Lung (tissue), 12 donors: ENCODE data around the gene MLN. TPM values are rescaled to one million over a fixed set of nuclear protein-coding genes. Genes with fewer than 3 reads are reported as not detected.

ENCODE experiments used
- ATAC-seq: fragments of 200-7000 bp; cut with Tn5 transposase; one replicate; pipeline ENCODE4 v1.9.1; 2020; ENCODE audit warnings: moderate number of reproducible peaks; ENCODE audit not compliant: insufficient read depth, low FRiP score
- DNase-seq, 3 donors: peaks; one replicate each; pipeline ENCODE4 v3.0.0-alpha.2; 2013 to 2017
- H3K27ac ChIP-seq, 2 donors: one replicate each; pipeline ENCODE4 v1.5.1; 2013; ENCODE audit warnings: mild to moderate bottlenecking in 2 of 2, moderate library complexity in 2 of 2, control low read depth in 1 of 2, inconsistent platforms in 1 of 2, low read depth in 1 of 2, low read length in 1 of 2
- H3K27me3 ChIP-seq, 3 donors: one replicate each; pipeline ENCODE4 v1.5.1; 2013; ENCODE audit warnings: low read length in 2 of 3; ENCODE audit not compliant: control insufficient read depth in 3 of 3, insufficient read depth in 3 of 3
- H3K36me3 ChIP-seq, 4 donors: one replicate each; pipeline ENCODE4 v1.5.1; 2013; ENCODE audit warnings: low read length in 4 of 4, mild to moderate bottlenecking in 1 of 4, moderate library complexity in 1 of 4; ENCODE audit not compliant: control insufficient read depth in 4 of 4, insufficient read depth in 4 of 4
- H3K4me1 ChIP-seq, 5 donors: one replicate each; pipeline ENCODE4 v1.5.1; 2013; ENCODE audit warnings: low read length in 5 of 5, mild to moderate bottlenecking in 2 of 5, moderate library complexity in 1 of 5; ENCODE audit not compliant: control insufficient read depth in 5 of 5, insufficient read depth in 5 of 5
- H3K4me3 ChIP-seq: one replicate; pipeline ENCODE4 v1.5.1; 2013; ENCODE audit warnings: mild to moderate bottlenecking, control low read depth, moderate library complexity
- H3K9ac ChIP-seq, 2 donors: one replicate each; pipeline ENCODE4 v1.5.1; 2013; ENCODE audit warnings: low read length in 2 of 2, control low read depth in 1 of 2; ENCODE audit not compliant: insufficient read depth in 1 of 2
- H3K9me3 ChIP-seq, 4 donors: one replicate each; pipeline ENCODE4 v1.5.1; 2013; ENCODE audit warnings: low read length in 3 of 4, mild to moderate bottlenecking in 1 of 4, moderate library complexity in 1 of 4; ENCODE audit not compliant: control insufficient read depth in 4 of 4, insufficient read depth in 3 of 4
- CTCF ChIP-seq: IDR thresholded peaks from 2 replicates; pipeline ENCODE4 v1.5.1; 2012; ENCODE audit warnings: mild to moderate bottlenecking; ENCODE audit errors: control extremely low read depth, extremely low read depth
- WGBS, 2 donors: extraction: QIAGEN DNeasy Blood & Tissue Kit; methylation state at CpG; one replicate each; pipeline ENCODE4 v1.1.7; 2013; 5-methylcytosine and 5-hydroxymethylcytosine counted together
- polyA plus RNA-seq, 2 donors: library from polyadenylated mRNA; stranded (reverse); fragments of 200-250 nt; gene quantifications; one replicate each; pipeline ENCODE4 v1.2.1, GENCODE V29; 2013
- total RNA-seq, 2 donors: library from RNA; depleted of rRNA in 1 of 2; stranded (reverse); fragments of >200 nt in 1 of 2; gene quantifications; one replicate each; pipeline ENCODE4 v1.2.1, GENCODE V29; 2014 to 2021
- donor health status: control.
- donor health status: control.
- donor health status: Bipolar disorder and iron deficiency.
- donor health status: healthy.
- donor health status: DM: yes; HTN: yes; CAD: no.

MLN gene
- total and polyA plus RNA-seq, 4 donors = not detected

- Histone ChIP-seq H3K27ac (no peak overlapping the region), H3K36me3 (no peaks in the 10 kb centered on the region), H3K9ac (no peak overlapping the region), H3K4me3 (no peak overlapping the region), H3K27me3 (no peaks in the 10 kb centered on the region), H3K4me1 (peaks cover 0 to 10% (median 0%) of the 10 kb centered on the region in 5 donors), H3K9me3 (peaks cover 0 to 2% (median 0%) of the 10 kb centered on the region in 4 donors)
- DNase-seq (peak in 2 of 3 donors; percentile 33 to 38), ATAC-seq (no peak)
- 53 to 76% methylated on average over 8 of the region's 8 CpGs for WGBS, 2 donors
- TF ChIP-seq CTCF = no peak
These were observed 13.1 kb upstream of the MLN start for GRCh38 chr6:33816911-33817310.

- Histone ChIP-seq H3K4me3 (no peak overlapping the region), H3K9ac (no peak overlapping the region), H3K36me3 (no peaks in the 10 kb centered on the region), H3K9me3 (peaks cover 0 to 2% (median 0%) of the 10 kb centered on the region in 4 donors), H3K4me1 (peaks cover 0 to 10% (median 0%) of the 10 kb centered on the region in 5 donors), H3K27me3 (no peaks in the 10 kb centered on the region), H3K27ac (no peak overlapping the region)
- DNase-seq = peak; percentile 28 to 61 (median 50)
- ATAC-seq = no peak
- WGBS, 2 donors = 28 to 53% methylated on average over 1 of the region's 1 CpG
- no peak for TF ChIP-seq CTCF
These were observed 12.1 kb upstream of the MLN start for GRCh38 chr6:33815854-33816253.

- no peak for DNase-seq
- ATAC-seq = no peak
- no peak overlapping the region for H3K27ac ChIP-seq
- no peaks in the 10 kb centered on the region for H3K27me3 ChIP-seq
- H3K36me3 ChIP-seq = no peaks in the 10 kb centered on the region
- no peak overlapping the region for H3K4me3 ChIP-seq
- H3K9me3 ChIP-seq = no peaks in the 10 kb centered on the region
- no peak for TF ChIP-seq CTCF
- WGBS, 2 donors = 65 to 77% methylated on average over 19 of the region's 19 CpGs
- no peak overlapping the region for H3K9ac ChIP-seq
- peaks cover 0 to 10% (median 0%) of the 10 kb centered on the region in 5 donors for H3K4me1 ChIP-seq
These were observed 10.5 kb upstream of the MLN start for GRCh38 chr6:33813990-33814985.
